DND-41 (cell line): Measurements from ENCODE around the gene STARD8.

Experiments used
- ATAC-seq: fragments of 200-7000 bp; cut with Tn5 transposase; 3 replicates; pipeline ENCODE4 v1.9.1; 2021; ENCODE audit warnings: low read depth; ENCODE audit not compliant: insufficient read depth
- DNase-seq: peaks from one replicate; pipeline ENCODE4 v3.0.0-alpha.2; 2020
- H2AFZ ChIP-seq: 2 replicates; pipeline ENCODE4 v1.6.0; 2012; ENCODE audit warnings: low read depth, low read length
- H3K27ac ChIP-seq: 2 replicates; pipeline ENCODE4 v1.5.1; 2012; ENCODE audit warnings: low read length, inconsistent platforms
- H3K27me3 ChIP-seq: fragments of 200-600 bp; sonication (generic); 2 replicates; pipeline ENCODE4 v1.6.0; 2012; ENCODE audit warnings: low read length, mild to moderate bottlenecking, inconsistent platforms; ENCODE audit not compliant: insufficient read depth, poor library complexity
- H3K36me3 ChIP-seq: 2 replicates; pipeline ENCODE4 v1.5.1; 2012; ENCODE audit warnings: low read length, inconsistent platforms; ENCODE audit not compliant: insufficient read depth
- H3K4me1 ChIP-seq: 2 replicates; pipeline ENCODE4 v1.5.1; 2012; ENCODE audit warnings: mild to moderate bottlenecking, low read length; ENCODE audit not compliant: insufficient read depth
- H3K4me2 ChIP-seq: 2 replicates; pipeline ENCODE4 v1.6.0; 2012; ENCODE audit warnings: mild to moderate bottlenecking, moderate library complexity, low read length, inconsistent platforms; ENCODE audit not compliant: insufficient read depth
- H3K4me3 ChIP-seq, 2 experiments: fragments of 200-600 bp in 1 of 2; shearing (Covaris generic) in 1 of 2; 2 replicates each; pipeline ENCODE4 v1.5.1; 2012 to 2016; ENCODE audit warnings: inconsistent platforms in 2 of 2, low read length in 2 of 2, mild to moderate bottlenecking in 2 of 2, low read depth in 1 of 2, moderate library complexity in 1 of 2
- H3K79me2 ChIP-seq: 2 replicates; pipeline ENCODE4 v1.6.0; 2012; ENCODE audit warnings: low read length, inconsistent platforms; ENCODE audit not compliant: insufficient read depth
- H3K9ac ChIP-seq: 2 replicates; pipeline ENCODE4 v1.6.0; 2012; ENCODE audit warnings: low read depth, mild to moderate bottlenecking, inconsistent platforms, low read length, moderate library complexity
- H3K9me3 ChIP-seq: 2 replicates; pipeline ENCODE4 v1.5.1; 2012; ENCODE audit warnings: low read length, moderate library complexity, mild to moderate bottlenecking, inconsistent platforms; ENCODE audit not compliant: insufficient read depth, severe bottlenecking
- H4K20me1 ChIP-seq: 2 replicates; pipeline ENCODE4 v1.6.0; 2012; ENCODE audit warnings: low read length; ENCODE audit not compliant: insufficient read depth
- EZH2 ChIP-seq: IDR thresholded peaks from 3 replicates; pipeline ENCODE4 v1.6.1; 2012; ENCODE audit warnings: borderline replicate concordance, low read depth, mild to moderate bottlenecking, moderate library complexity, low read length, inconsistent platforms; ENCODE audit not compliant: severe bottlenecking
- TF ChIP-seq, protein P1 (sequence below): IDR thresholded peaks from 2 replicates; pipeline ENCODE4 v1.5.1; 2012; ENCODE audit warnings: borderline replicate concordance, low read length, moderate library complexity, mild to moderate bottlenecking; ENCODE audit not compliant: poor library complexity, severe bottlenecking; ENCODE audit errors: extremely low read depth

Gene STARD8

DNA sequence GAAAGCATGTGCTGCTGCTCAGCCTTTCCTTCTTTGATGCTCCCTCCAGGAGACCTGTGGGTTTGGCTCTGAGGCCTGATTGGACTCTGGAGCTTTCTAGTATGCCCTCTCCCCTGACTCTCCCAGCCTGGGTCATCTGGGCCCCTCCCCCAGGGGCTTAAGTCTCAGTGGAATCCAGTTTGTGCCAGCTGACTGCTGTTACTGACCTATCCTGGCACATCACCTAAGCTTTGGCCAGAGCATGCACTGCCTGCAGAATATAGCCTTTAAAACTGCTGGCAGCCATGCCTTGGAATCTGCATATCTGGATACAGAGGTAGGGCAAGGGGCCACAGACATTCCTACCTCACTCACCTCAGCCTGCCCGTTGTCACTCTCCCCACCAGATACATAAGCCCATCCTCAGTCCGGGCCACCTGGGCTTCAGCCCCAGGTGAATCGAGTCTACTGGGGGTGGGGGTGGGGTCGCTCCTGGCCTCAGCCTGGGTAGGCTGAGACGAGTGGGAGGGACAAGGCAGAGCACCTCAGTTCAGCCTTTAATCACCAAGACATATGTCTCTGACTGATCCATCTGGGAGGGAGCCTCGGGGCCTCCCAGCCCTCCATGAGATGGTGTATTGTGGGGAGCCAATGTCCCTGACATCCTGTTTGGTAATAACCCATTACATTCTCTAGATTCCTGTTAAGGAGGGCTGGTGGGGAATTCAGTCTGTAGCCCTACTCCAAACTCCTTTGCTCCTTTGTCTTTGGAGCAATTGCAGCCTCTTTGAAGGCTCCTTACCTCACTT, 61.2 kb downstream of the STARD8 start:
- no peaks in the 10 kb centered on the region for H4K20me1 ChIP-seq
- H2AFZ ChIP-seq: no peak overlapping the region
- TF ChIP-seq EZH2: no peak
- TF ChIP-seq, protein P1, sequence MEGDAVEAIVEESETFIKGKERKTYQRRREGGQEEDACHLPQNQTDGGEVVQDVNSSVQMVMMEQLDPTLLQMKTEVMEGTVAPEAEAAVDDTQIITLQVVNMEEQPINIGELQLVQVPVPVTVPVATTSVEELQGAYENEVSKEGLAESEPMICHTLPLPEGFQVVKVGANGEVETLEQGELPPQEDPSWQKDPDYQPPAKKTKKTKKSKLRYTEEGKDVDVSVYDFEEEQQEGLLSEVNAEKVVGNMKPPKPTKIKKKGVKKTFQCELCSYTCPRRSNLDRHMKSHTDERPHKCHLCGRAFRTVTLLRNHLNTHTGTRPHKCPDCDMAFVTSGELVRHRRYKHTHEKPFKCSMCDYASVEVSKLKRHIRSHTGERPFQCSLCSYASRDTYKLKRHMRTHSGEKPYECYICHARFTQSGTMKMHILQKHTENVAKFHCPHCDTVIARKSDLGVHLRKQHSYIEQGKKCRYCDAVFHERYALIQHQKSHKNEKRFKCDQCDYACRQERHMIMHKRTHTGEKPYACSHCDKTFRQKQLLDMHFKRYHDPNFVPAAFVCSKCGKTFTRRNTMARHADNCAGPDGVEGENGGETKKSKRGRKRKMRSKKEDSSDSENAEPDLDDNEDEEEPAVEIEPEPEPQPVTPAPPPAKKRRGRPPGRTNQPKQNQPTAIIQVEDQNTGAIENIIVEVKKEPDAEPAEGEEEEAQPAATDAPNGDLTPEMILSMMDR: no peak
- H3K27me3 ChIP-seq: no peaks in the 10 kb centered on the region
- H3K4me3 ChIP-seq: no peak overlapping the region
- H3K4me1 ChIP-seq: no peaks in the 10 kb centered on the region
- no peak overlapping the region for H3K27ac ChIP-seq
- H3K79me2 ChIP-seq: no peaks in the 10 kb centered on the region
- no peak for ATAC-seq
- no peak for DNase-seq
- H3K9ac ChIP-seq: no peak overlapping the region
- no peak overlapping the region for H3K4me2 ChIP-seq
- no peaks in the 10 kb centered on the region for H3K36me3 ChIP-seq
- no peaks in the 10 kb centered on the region for H3K9me3 ChIP-seq

DNA sequence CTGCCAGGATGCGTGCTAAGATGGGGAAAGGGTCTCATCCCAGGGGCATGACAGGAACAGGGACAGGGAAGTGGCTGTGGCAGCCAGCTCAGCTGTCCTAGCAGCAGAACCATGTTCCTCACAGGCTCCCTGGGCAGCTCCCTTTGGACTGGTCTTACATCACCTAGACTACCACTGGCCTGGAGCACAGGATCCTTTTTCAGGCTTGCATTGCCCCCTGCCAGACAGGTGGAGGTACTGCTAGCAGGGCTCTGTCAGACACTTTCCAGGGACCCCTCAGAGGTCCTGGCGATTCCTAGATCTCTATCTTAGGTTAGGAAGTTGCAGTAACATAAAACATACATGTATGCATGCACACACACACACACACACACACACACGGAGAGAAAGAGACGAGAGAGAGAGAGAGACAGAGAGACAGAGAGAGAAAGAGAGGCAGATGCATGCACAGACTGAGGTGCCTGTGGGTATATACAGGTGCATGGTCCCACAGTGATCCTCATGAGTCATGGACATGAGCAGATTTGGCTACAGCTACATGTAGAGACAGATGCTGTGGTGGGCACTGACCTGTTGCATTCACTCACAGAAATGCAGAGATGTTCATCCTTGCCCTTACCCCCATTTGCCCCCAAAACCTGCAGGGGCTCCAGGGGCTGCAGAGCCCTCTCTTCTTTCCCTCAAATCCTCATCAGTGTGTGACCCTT, 63.6 kb downstream of the STARD8 start:
- ATAC-seq: no peak

DNA sequence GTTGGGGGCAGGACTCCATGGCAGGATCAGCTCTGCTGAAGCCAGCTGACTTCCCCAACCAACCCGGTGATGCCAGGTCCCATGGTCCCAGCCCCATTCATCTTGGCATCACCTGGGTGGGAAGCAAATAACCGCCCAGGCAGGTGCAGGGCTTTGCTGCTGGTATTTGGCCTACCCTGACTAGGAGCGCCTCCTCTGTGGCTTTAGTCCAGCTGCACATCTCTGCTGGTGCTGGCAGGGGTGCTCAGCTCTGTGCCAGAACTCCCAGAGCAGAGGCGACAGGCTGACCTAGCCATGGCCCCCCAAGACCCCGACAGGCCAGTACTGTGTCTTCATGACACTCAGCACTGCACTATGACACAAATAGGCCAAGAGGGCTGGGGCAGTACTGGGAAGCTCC, 64.4 kb downstream of the STARD8 start:
- H3K36me3 ChIP-seq: no peaks in the 10 kb centered on the region
- no peaks in the 10 kb centered on the region for H3K4me1 ChIP-seq
- H3K9me3 ChIP-seq: no peaks in the 10 kb centered on the region
- ATAC-seq (no peak), DNase-seq (no peak)
- no peak overlapping the region for H3K9ac ChIP-seq
- TF ChIP-seq EZH2: no peak
- TF ChIP-seq, protein P1: no peak
- no peak overlapping the region for H3K4me2 ChIP-seq
- no peak overlapping the region for H2AFZ ChIP-seq
- H4K20me1 ChIP-seq: no peaks in the 10 kb centered on the region
- no peak overlapping the region for H3K27ac ChIP-seq
- H3K4me3 ChIP-seq: no peak overlapping the region
- no peaks in the 10 kb centered on the region for H3K27me3 ChIP-seq
- H3K79me2 ChIP-seq: no peaks in the 10 kb centered on the region

More for the DNA sequence above, 63.6 kb downstream of the STARD8 start:
- Histone ChIP-seq H2AFZ (no peak overlapping the region), H3K27ac (no peak overlapping the region), H3K79me2 (no peaks in the 10 kb centered on the region), H3K27me3 (no peaks in the 10 kb centered on the region), H3K4me2 (no peak overlapping the region), H3K4me1 (no peaks in the 10 kb centered on the region), H3K4me3 (no peak overlapping the region), H4K20me1 (no peaks in the 10 kb centered on the region), H3K9me3 (no peaks in the 10 kb centered on the region), H3K9ac (no peak overlapping the region), H3K36me3 (no peaks in the 10 kb centered on the region)
- DNase-seq: no peak
- TF ChIP-seq, protein P1: peak; percentile 41
- TF ChIP-seq EZH2: no peak
